GM23338 (cell line): ENCODE results near the gene SEZ6.

Experiments
- CREB1 ChIP-seq: fragments of 250-450 bp; sonication (Bioruptor Pico); IDR thresholded peaks from 2 replicates; pipeline ENCODE4 v1.5.0; 2020; ENCODE audit warnings: low read depth, mild to moderate bottlenecking, moderate library complexity
- POLR2AphosphoS5 ChIP-seq: IDR thresholded peaks from 2 replicates; pipeline ENCODE4 v1.6.1; 2016; ENCODE audit warnings: antibody characterized with exemption, low read depth
- STAT1 ChIP-seq: IDR thresholded peaks from one replicate; pipeline ENCODE4 v1.6.1; 2016; ENCODE audit warnings: antibody characterized with exemption; ENCODE audit not compliant: unreplicated experiment
- TF ChIP-seq, protein P1 (sequence below), 2 experiments: fragments of 200-600 bp in 1 of 2; sonication (generic) in 1 of 2; conservative IDR thresholded peaks; 2 replicates each; pipeline versions ENCODE4 v1.5.1 to v1.6.1; 2016 to 2017; ENCODE audit warnings: antibody characterized with exemption in 2 of 2, low read depth in 2 of 2, mild to moderate bottlenecking in 2 of 2, moderate library complexity in 1 of 2

- TF ChIP-seq POLR2AphosphoS5, result no peak
- no peak for TF ChIP-seq STAT1
- TF ChIP-seq, protein P1, sequence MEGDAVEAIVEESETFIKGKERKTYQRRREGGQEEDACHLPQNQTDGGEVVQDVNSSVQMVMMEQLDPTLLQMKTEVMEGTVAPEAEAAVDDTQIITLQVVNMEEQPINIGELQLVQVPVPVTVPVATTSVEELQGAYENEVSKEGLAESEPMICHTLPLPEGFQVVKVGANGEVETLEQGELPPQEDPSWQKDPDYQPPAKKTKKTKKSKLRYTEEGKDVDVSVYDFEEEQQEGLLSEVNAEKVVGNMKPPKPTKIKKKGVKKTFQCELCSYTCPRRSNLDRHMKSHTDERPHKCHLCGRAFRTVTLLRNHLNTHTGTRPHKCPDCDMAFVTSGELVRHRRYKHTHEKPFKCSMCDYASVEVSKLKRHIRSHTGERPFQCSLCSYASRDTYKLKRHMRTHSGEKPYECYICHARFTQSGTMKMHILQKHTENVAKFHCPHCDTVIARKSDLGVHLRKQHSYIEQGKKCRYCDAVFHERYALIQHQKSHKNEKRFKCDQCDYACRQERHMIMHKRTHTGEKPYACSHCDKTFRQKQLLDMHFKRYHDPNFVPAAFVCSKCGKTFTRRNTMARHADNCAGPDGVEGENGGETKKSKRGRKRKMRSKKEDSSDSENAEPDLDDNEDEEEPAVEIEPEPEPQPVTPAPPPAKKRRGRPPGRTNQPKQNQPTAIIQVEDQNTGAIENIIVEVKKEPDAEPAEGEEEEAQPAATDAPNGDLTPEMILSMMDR (conservative IDR thresholded peaks at IDR 0.05; ENCODE audit: low read depth in 2 of 2), result 0 out of 4 replicates have a peak, but pooled peaks of 1 of the 2 experiments have one; percentile 18
- TF ChIP-seq CREB1, result no peak
Observed at GRCh38 chr17:28992625-28993600, 12.9 kb downstream of the SEZ6 start.
